Mammary epithelial cell (primary cell): ENCODE data around the gene ACBD4.

Source experiments
- CTCF ChIP-seq, 2 donors: IDR thresholded peaks in 1 of 2; conservative IDR thresholded peaks in 1 of 2; 2 replicates each; pipeline ENCODE4 v1.5.1; 2011 to 2012; ENCODE audit warnings: inconsistent platforms in 2 of 2, low read length in 2 of 2, mild to moderate bottlenecking in 2 of 2, control low read depth in 1 of 2, low read depth in 1 of 2; ENCODE audit not compliant: insufficient read depth in 1 of 2; ENCODE audit errors: extremely low read depth in 1 of 2
- EZH2 ChIP-seq: IDR thresholded peaks from 2 replicates; pipeline ENCODE4 v1.6.1; 2012; ENCODE audit warnings: low read length, inconsistent platforms, borderline replicate concordance

GRCh38 chr17:45177563-45177962 is 42.1 kb downstream of the ACBD4 start:
- no peak for TF ChIP-seq CTCF (conservative IDR thresholded peaks at IDR 0.05 in 1 of 2, IDR thresholded peaks at IDR 0.05 in 1 of 2; ENCODE audit: extremely low read depth in 1 of 2, insufficient read depth in 1 of 2, low read depth in 1 of 2, low read length in 2 of 2)
- no peak for TF ChIP-seq EZH2
